Thoracic aorta (tissue), 2 donors: ENCODE measurements around the gene ADAMTS2. TPM values are rescaled to one million over a fixed set of nuclear protein-coding genes. Genes with fewer than 3 reads are reported as not detected.

ENCODE experiments used
- ATAC-seq: fragments of 150-250 bp; one replicate; pipeline ENCODE4 v1.8.0; 2017; ENCODE audit warnings: low read depth; ENCODE audit not compliant: insufficient number of reproducible peaks, low FRiP score
- DNase-seq: peaks from one replicate; pipeline ENCODE4 v3.0.0-alpha.2; 2020; ENCODE audit warnings: low spot score
- H3K27ac ChIP-seq, 2 donors: fragments of 200-600 bp; sonication (generic); 1 replicate in 1 of 2; 2 replicates in 1 of 2; pipeline ENCODE4 v1.5.1; 2016; ENCODE audit warnings: mild to moderate bottlenecking in 2 of 2, moderate library complexity in 2 of 2
- H3K27me3 ChIP-seq: fragments of 200-600 bp; sonication (generic); replicated peaks from 2 replicates; pipeline ENCODE4 v1.6.0; 2016; ENCODE audit warnings: mild to moderate bottlenecking; ENCODE audit not compliant: insufficient read depth
- H3K36me3 ChIP-seq: fragments of 200-600 bp; sonication (generic); one replicate; pipeline ENCODE4 v1.5.1; 2016
- H3K4me1 ChIP-seq, 2 donors: fragments of 200-600 bp; sonication (generic); 1 replicate in 1 of 2; 2 replicates in 1 of 2; pipeline versions ENCODE4 v1.5.1 to v1.6.0; 2016; ENCODE audit warnings: low read depth in 2 of 2, mild to moderate bottlenecking in 1 of 2; ENCODE audit not compliant: control insufficient read depth in 1 of 2
- H3K4me3 ChIP-seq: fragments of 200-600 bp; sonication (generic); 2 replicates; pipeline ENCODE4 v1.5.1; 2016; ENCODE audit warnings: mild to moderate bottlenecking
- H3K9me3 ChIP-seq: fragments of 200-600 bp; sonication (generic); 2 replicates; pipeline ENCODE4 v1.5.1; 2016
- total RNA-seq, 2 donors: library from RNA; depleted of rRNA; stranded (reverse); fragments of >200 nt; gene quantifications; one replicate each; pipeline versions ENCODE4 v1.1.0 to v1.2.3, GENCODE V29; 2016
- TF ChIP-seq, protein P1 (sequence below): fragments of 200-600 bp; sonication (generic); IDR thresholded peaks from one replicate; pipeline ENCODE4 v1.5.1; 2019; ENCODE audit warnings: antibody characterized with exemption

ADAMTS2 gene
- total RNA-seq, 2 donors from 2014 or later, result 34.4 to 60.7 TPM

- no peak overlapping the region for H3K4me3 ChIP-seq
- H3K27me3 ChIP-seq, result no peaks in the 10 kb centered on the region
- no peaks in the 10 kb centered on the region for H3K9me3 ChIP-seq
- no peaks in the 10 kb centered on the region for H3K4me1 ChIP-seq
- no peak overlapping the region for H3K27ac ChIP-seq
- ATAC-seq, result no peak
- TF ChIP-seq, protein P1, sequence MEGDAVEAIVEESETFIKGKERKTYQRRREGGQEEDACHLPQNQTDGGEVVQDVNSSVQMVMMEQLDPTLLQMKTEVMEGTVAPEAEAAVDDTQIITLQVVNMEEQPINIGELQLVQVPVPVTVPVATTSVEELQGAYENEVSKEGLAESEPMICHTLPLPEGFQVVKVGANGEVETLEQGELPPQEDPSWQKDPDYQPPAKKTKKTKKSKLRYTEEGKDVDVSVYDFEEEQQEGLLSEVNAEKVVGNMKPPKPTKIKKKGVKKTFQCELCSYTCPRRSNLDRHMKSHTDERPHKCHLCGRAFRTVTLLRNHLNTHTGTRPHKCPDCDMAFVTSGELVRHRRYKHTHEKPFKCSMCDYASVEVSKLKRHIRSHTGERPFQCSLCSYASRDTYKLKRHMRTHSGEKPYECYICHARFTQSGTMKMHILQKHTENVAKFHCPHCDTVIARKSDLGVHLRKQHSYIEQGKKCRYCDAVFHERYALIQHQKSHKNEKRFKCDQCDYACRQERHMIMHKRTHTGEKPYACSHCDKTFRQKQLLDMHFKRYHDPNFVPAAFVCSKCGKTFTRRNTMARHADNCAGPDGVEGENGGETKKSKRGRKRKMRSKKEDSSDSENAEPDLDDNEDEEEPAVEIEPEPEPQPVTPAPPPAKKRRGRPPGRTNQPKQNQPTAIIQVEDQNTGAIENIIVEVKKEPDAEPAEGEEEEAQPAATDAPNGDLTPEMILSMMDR, result no peak
- no peaks in the 10 kb centered on the region for H3K36me3 ChIP-seq
- DNase-seq, result no peak
These were observed 213.2 kb downstream of the ADAMTS2 start for GRCh38 chr5:179131886-179132585.

DNA sequence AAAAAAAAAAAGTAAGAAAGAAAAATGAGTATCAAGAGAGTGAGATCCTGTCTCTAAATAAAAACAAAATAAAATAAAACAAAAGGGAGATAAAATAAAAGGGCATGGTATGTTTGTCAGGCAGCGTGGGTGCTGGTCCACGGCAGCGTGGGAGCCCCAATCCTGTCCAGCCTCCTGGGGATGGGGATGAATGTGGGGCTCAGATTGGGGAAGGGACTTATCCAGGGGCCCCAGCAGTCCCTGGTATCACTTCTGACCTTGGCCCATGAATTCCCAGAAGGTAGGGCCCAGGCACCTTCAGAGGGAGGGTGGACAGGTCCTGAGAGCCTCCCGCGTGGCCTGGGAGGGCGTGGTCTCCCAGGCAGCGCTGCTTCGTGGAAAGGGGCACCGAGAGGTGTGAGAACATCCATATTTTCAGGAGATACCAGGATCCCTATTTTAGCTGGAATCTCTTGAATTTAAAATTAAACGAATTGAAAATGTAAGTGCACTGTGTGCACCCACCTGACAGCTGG is 213.9 kb downstream of the ADAMTS2 start:
- no peak overlapping the region for H3K4me3 ChIP-seq
- DNase-seq, result no peak
- no peaks in the 10 kb centered on the region for H3K27me3 ChIP-seq
- TF ChIP-seq, protein P1, result no peak
- H3K9me3 ChIP-seq, result no peaks in the 10 kb centered on the region
- no peaks in the 10 kb centered on the region for H3K4me1 ChIP-seq
- H3K36me3 ChIP-seq, result no peaks in the 10 kb centered on the region
- no peak for ATAC-seq
- no peak overlapping the region for H3K27ac ChIP-seq

DNA sequence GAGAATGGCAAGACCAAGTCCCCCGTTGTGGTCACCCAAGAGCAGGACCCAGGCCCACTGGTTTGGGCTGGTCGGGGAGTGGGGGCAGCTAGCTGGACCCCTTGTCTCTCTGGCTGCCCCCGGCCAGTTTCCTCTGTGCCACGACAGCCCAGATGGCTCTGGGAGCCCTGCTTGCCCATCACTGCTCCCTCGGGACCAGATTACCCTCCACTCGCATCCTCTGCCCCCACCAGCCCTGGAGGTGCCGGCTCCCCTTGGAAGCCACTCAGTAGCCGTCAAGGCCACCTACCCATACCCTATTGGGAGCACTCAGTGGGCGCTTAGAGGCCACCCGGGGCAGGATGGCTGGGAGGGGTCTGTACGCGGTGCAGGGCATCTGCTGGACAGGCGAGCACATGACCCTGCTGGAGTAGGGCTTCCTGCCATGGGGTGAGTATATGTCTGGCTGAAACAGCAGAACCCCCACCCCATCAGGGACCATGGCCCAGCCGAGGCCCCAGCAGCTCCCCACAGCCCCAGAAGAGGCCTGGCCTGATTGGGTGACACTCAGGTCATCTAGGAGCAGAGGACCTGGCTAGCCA is 215.1 kb downstream of the ADAMTS2 start:
- no peak for DNase-seq
- no peaks in the 10 kb centered on the region for H3K4me1 ChIP-seq
- TF ChIP-seq, protein P1, result no peak
- H3K9me3 ChIP-seq, result no peaks in the 10 kb centered on the region
- no peaks in the 10 kb centered on the region for H3K27me3 ChIP-seq
- no peak overlapping the region for H3K4me3 ChIP-seq
- H3K36me3 ChIP-seq, result no peaks in the 10 kb centered on the region
- ATAC-seq, result no peak
- no peak overlapping the region for H3K27ac ChIP-seq

- no peaks in the 10 kb centered on the region for H3K27me3 ChIP-seq
- no peak overlapping the region for H3K27ac ChIP-seq
- H3K4me1 ChIP-seq, result no peaks in the 10 kb centered on the region
- no peak for DNase-seq
- H3K9me3 ChIP-seq, result no peaks in the 10 kb centered on the region
- TF ChIP-seq, protein P1, result no peak
- no peak for ATAC-seq
- no peak overlapping the region for H3K4me3 ChIP-seq
- H3K36me3 ChIP-seq, result no peaks in the 10 kb centered on the region
These were observed 215.6 kb downstream of the ADAMTS2 start for GRCh38 chr5:179129607-179130071.

DNA sequence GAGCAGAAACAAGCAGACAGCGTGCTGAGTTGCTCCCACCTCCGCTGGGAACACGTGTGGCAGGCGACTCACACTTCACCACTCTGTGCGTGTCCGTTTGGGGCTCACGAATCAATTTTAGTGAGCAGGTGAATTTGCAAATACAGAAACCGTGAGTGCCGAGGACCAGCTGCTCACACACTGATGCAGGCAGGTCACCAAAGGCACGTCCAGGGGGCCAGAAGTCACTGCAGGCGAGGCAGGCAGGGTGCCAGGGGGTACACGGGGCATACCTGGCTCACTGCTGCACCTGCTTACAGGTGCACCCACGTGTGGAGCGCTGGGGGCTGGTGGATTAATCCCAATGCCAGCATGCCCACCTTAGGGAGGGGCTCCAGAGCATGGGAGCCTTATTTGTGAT is 216.3 kb downstream of the ADAMTS2 start:
- H3K9me3 ChIP-seq, result no peaks in the 10 kb centered on the region
- H3K4me1 ChIP-seq, result no peaks in the 10 kb centered on the region
- ATAC-seq (no peak), DNase-seq (no peak)
- no peaks in the 10 kb centered on the region for H3K27me3 ChIP-seq
- no peak overlapping the region for H3K27ac ChIP-seq
- TF ChIP-seq, protein P1, result no peak
- no peak overlapping the region for H3K4me3 ChIP-seq
- H3K36me3 ChIP-seq, result no peaks in the 10 kb centered on the region
